OCI-LY3 (cell line): ENCODE measurements around the gene STK39.

Source experiments
- H2AFZ ChIP-seq: fragments of 200-600, 300-600 bp; shearing (Covaris generic); 2 replicates; pipeline ENCODE4 v1.6.0; 2014; ENCODE audit warnings: antibody characterized with exemption, low read depth, low read length
- H3K27ac ChIP-seq: fragments of 200-600, 300-600 bp; sonication (generic); 2 replicates; pipeline ENCODE4 v1.5.1; 2014; ENCODE audit warnings: mild to moderate bottlenecking, low read length, moderate library complexity, mixed read lengths
- H3K27me3 ChIP-seq: fragments of 200-600, 300-600 bp; sonication (generic); 2 replicates; pipeline ENCODE4 v1.6.1; 2014; ENCODE audit warnings: low read depth, low read length, mixed read lengths
- H3K36me3 ChIP-seq: fragments of 200-600, 300-600 bp; sonication (generic); replicated peaks from 2 replicates; pipeline ENCODE3; 2014; ENCODE audit warnings: low read depth, low read length, mixed read lengths
- H3K4me1 ChIP-seq: fragments of 300-600, 200-600 bp; sonication (generic); 2 replicates; pipeline ENCODE4 v1.6.1; 2014; ENCODE audit warnings: low read length, mixed read lengths
- H3K4me2 ChIP-seq: fragments of 200-600, 300-600 bp; sonication (generic); 2 replicates; pipeline ENCODE4 v1.6.1; 2014; ENCODE audit warnings: low read length, mixed read lengths
- H3K4me3 ChIP-seq: fragments of 300-600, 200-600 bp; sonication (generic); 2 replicates; pipeline ENCODE4 v1.5.1; 2014; ENCODE audit warnings: antibody characterized with exemption, mild to moderate bottlenecking, low read length, moderate library complexity
- H3K79me2 ChIP-seq: fragments of 300-600, 200-600 bp; shearing (Covaris generic); 2 replicates; pipeline ENCODE4 v1.6.1; 2014; ENCODE audit warnings: mild to moderate bottlenecking, low read length, mixed read lengths
- H3K9ac ChIP-seq: fragments of 300-600, 200-600 bp; shearing (Covaris generic); 2 replicates; pipeline ENCODE4 v1.6.0; 2014; ENCODE audit warnings: mild to moderate bottlenecking, low read length, moderate library complexity
- H3K9me3 ChIP-seq: fragments of 200-600, 300-600 bp; shearing (Covaris generic); 2 replicates; pipeline ENCODE4 v1.6.1; 2014; ENCODE audit warnings: low read length, mixed read lengths; ENCODE audit not compliant: insufficient read depth
- H4K20me1 ChIP-seq: fragments of 200-600, 300-600 bp; sonication (generic); 2 replicates; pipeline ENCODE4 v1.6.1; 2016; ENCODE audit warnings: low read length, mixed read lengths; ENCODE audit not compliant: insufficient read depth
- CTCF ChIP-seq: fragments of 200-600, 300-600 bp; sonication (generic); IDR thresholded peaks from 2 replicates; pipeline ENCODE4 v1.5.1; 2014; ENCODE audit warnings: antibody characterized with exemption, low read length, low read depth
- EZH2phosphoT487 ChIP-seq: fragments of 200-600 bp; shearing (Covaris generic); IDR thresholded peaks from 2 replicates; pipeline ENCODE4 v1.6.1; 2018; ENCODE audit warnings: antibody characterized with exemption, mixed run types, low read depth

The STK39 gene

GRCh38 chr2:167965907-167966761, 281.3 kb downstream of the STK39 start:
- Histone ChIP-seq H3K27me3 (no peaks in the 10 kb centered on the region), H3K4me3 (peak overlapping the region; percentile 51), H3K4me1 (peaks cover 55% of the 10 kb centered on the region), H3K9ac (peak overlapping the region; percentile 41), H3K4me2 (peak overlapping the region; percentile 79), H3K9me3 (0 out of 2 replicates have a peak, but pooled peaks cover 3% of the 10 kb centered on the region), H4K20me1 (no peaks in the 10 kb centered on the region), H3K36me3 (no peaks in the 10 kb centered on the region), H3K79me2 (no peaks in the 10 kb centered on the region), H2AFZ (0 out of 2 replicates have a peak overlapping the region, but pooled peaks have one; percentile 28), H3K27ac (peak overlapping the region; percentile 70)
- TF ChIP-seq CTCF (no peak), EZH2phosphoT487 (no peak)

GRCh38 chr2:167964650-167965413, 282.6 kb downstream of the STK39 start:
- Histone ChIP-seq H3K27ac (peak overlapping the region; percentile 70), H4K20me1 (no peaks in the 10 kb centered on the region), H3K4me3 (no peak overlapping the region), H3K4me1 (peaks cover 59% of the 10 kb centered on the region), H3K36me3 (no peaks in the 10 kb centered on the region), H3K4me2 (peak overlapping the region; percentile 79), H3K9ac (peak overlapping the region; percentile 41), H3K27me3 (no peaks in the 10 kb centered on the region), H3K9me3 (no peaks in the 10 kb centered on the region), H2AFZ (no peak overlapping the region), H3K79me2 (no peaks in the 10 kb centered on the region)
- no peak for TF ChIP-seq EZH2phosphoT487
- peak; percentile 79 for TF ChIP-seq CTCF

GRCh38 chr2:167963899-167964649, 283.3 kb downstream of the STK39 start:
- H3K36me3 ChIP-seq = no peaks in the 10 kb centered on the region

More at GRCh38 chr2:167963899-167964649, 283.3 kb downstream of the STK39 start:
- Histone ChIP-seq H4K20me1 (no peaks in the 10 kb centered on the region), H3K4me1 (peaks cover 59% of the 10 kb centered on the region), H3K27ac (peak overlapping the region; percentile 64; the same call in 1 of the 2 replicates), H3K9me3 (no peaks in the 10 kb centered on the region), H3K4me3 (no peak overlapping the region), H3K9ac (peak overlapping the region; percentile 3; the same call in 1 of the 2 replicates), H3K4me2 (peak overlapping the region; percentile 79), H3K27me3 (no peaks in the 10 kb centered on the region), H2AFZ (no peak overlapping the region), H3K79me2 (no peaks in the 10 kb centered on the region)
- TF ChIP-seq EZH2phosphoT487 (no peak), CTCF (no peak)
